Mononuclear cell (primary cell): ENCODE measurements around the gene COL6A5. TPM values are rescaled to one million over a fixed set of nuclear protein-coding genes. Genes with fewer than 3 reads are reported as not detected.
"Not testable (repeated sequence)": the region's sequence is repeated elsewhere in the genome, so short reads cannot be mapped to it uniquely, and the experiment has no call there.

Source experiments
- H3K27me3 ChIP-seq: 2 replicates; pipeline ENCODE4 v1.6.0; 2011; ENCODE audit warnings: low read length, control low read depth; ENCODE audit not compliant: insufficient read depth
- H3K4me1 ChIP-seq: 2 replicates; pipeline ENCODE4 v1.5.1; 2011; ENCODE audit warnings: mild to moderate bottlenecking, low read length, control low read depth; ENCODE audit not compliant: insufficient read depth
- H3K4me3 ChIP-seq: 2 replicates; pipeline ENCODE4 v1.5.1; 2011; ENCODE audit warnings: mild to moderate bottlenecking, low read length, moderate library complexity
- H3K9me3 ChIP-seq: 2 replicates; pipeline ENCODE4 v1.5.1; 2011; ENCODE audit warnings: low read depth, mild to moderate bottlenecking, control low read depth, low read length
- total RNA-seq: library from RNA; depleted of rRNA; stranded (reverse); fragments of >200 nt; gene quantifications from one replicate; pipeline ENCODE4 v1.2.3, GENCODE V29; 2012

Gene COL6A5
- total RNA-seq, 1 donor: not detected

DNA sequence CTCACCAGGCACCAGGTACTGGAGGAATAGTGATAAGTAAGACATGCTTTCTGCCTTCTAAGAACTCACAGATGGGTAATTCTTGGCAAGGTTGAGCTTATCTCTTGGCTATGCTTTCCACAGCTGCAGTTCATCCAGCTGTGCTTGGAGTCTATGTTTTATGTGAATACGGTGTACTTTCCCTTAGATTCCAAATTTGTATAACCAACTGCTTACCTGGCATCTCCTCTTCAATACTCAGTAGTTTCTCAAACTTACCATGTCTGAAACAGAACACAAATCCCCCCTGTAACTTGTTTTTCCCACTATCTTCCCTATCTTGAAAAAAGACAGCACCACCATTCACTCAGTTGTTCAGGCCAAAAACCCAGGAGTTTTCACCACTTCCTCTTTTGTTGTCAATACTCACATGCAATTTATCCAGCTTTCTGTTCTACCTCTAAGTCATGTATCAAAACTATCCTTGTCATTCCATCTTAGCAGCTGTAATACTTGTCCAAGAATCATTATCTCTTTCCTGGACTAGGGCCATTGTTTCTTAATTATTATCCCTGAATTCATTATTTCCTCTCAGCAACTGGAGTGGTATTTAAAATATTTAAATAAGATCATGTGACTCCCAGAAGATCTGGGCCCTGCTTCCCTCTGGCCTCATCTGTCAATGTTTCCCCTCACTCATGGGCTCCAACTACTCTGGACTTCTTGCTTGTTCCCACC lies 32.6 kb downstream of the COL6A5 start:
- Histone ChIP-seq H3K9me3 (no peaks in the 10 kb centered on the region), H3K4me1 (no peaks in the 10 kb centered on the region), H3K4me3 (no peak overlapping the region), H3K27me3 (no peaks in the 10 kb centered on the region)

DNA sequence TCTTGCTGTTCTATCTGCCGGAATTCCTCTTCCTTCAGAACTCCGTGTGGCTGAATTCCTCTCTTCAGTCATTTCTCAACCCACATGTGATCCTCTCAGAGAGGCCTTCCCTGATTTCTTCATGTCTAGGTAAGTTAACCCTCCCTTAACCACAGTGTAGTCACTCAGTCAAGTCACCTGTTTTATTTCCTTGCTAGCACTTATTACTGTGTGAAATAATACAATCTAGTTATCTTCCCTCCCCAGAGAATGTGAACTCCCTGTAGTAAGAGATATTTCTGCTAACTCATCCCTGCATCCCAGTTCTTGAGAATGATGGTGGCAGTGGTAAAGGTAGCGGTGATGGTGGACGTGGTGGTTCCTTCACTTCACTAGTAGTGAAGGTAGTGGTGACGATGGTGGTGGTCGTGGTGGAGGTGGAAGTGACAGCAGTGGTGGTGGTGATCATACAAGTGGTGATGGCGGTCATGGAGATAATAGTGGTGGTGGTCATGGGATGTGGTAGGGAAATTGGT lies 33.3 kb downstream of the COL6A5 start:
- H3K4me1 ChIP-seq: no peaks in the 10 kb centered on the region
- H3K4me3 ChIP-seq: no peak overlapping the region
- no peaks in the 10 kb centered on the region for H3K9me3 ChIP-seq
- no peaks in the 10 kb centered on the region for H3K27me3 ChIP-seq

DNA sequence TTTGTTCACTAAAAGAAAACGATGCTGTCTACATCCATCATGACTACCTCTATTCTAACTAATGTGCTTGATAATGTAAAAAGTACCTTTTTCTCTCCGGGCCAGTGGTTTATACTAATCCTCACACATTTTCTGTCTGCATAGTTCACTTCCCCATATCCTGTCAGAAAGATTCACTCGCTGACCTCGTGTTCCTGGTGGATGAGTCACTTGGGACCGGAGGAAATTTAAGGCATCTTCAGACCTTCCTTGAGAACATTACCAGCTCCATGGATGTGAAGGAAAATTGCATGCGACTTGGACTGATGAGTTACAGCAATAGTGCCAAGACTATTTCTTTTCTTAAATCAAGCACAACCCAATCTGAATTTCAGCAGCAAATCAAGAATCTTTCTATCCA lies 33.8 kb downstream of the COL6A5 start:
- H3K9me3 ChIP-seq: no peaks in the 10 kb centered on the region
- no peaks in the 10 kb centered on the region for H3K27me3 ChIP-seq
- H3K4me1 ChIP-seq: no peaks in the 10 kb centered on the region
- H3K4me3 ChIP-seq: no peak overlapping the region

DNA sequence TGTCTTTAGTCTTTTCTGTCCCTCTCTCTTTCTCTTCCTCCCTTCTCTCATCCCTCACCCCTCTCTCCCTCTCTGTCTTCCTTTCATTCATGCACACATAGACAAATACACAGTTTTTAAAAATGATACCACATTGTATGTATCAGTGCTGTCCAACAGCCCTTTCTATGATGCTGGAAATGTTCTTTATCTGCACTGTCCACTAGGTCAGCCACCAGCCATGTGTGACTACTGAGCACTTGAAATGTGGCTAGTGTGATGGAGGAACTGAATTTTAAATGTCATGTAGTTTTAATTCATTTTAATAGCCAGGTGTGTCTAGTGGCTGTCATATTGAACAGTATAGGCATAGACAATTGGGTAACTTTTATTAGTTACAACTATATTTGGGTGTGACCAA lies 34.9 kb downstream of the COL6A5 start:
- H3K4me3 ChIP-seq: no peak overlapping the region
- no peaks in the 10 kb centered on the region for H3K27me3 ChIP-seq
- no peaks in the 10 kb centered on the region for H3K4me1 ChIP-seq
- H3K9me3 ChIP-seq: no peaks in the 10 kb centered on the region

DNA sequence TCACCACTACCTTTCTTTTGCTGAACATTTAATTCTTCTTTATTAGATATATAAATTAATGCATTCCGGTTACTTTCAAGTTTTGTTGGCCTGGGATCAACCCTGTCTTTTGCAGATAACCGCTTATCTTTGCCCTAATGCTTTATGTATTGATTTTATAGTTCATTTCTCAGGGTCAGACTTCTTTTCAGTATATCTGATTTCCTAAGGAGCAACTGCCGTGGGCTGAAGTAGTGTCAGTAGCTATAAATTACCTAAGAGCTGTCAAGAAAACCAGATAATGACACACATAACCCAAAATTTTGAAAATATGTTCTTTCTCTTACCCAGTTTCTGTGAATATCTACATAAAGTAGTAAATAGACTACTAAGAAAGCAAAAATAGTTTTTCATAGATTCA lies 38.0 kb downstream of the COL6A5 start:
- Histone ChIP-seq H3K9me3 (no peaks in the 10 kb centered on the region), H3K4me1 (no peaks in the 10 kb centered on the region), H3K27me3 (no peaks in the 10 kb centered on the region), H3K4me3 (no peak overlapping the region)

DNA sequence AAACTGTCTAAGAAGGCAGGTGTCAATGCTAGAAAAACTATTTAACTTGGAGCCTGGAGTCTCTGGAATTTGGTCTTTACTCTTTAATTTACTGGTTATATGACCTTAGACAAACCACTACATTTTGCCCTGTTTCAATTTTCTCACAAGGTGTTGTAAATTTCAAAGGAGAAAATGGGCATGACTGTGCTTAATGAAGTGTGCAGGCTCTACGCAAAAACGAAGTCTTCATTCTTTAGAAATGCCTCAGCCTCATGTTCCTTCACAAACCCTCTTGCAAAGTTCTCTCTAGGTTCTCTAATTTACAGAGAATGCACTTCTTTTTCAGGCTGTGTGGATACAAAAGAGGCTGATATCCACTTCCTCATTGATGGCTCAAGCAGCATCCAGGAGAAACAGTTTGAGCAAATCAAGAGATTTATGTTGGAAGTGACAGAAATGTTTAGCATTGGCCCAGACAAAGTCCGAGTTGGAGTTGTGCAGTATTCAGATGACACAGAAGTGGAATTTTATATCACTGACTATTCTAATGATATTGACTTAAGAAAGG lies 39.1 kb downstream of the COL6A5 start:
- Histone ChIP-seq H3K4me3 (no peak overlapping the region), H3K27me3 (no peaks in the 10 kb centered on the region), H3K4me1 (no peaks in the 10 kb centered on the region), H3K9me3 (no peaks in the 10 kb centered on the region)

DNA sequence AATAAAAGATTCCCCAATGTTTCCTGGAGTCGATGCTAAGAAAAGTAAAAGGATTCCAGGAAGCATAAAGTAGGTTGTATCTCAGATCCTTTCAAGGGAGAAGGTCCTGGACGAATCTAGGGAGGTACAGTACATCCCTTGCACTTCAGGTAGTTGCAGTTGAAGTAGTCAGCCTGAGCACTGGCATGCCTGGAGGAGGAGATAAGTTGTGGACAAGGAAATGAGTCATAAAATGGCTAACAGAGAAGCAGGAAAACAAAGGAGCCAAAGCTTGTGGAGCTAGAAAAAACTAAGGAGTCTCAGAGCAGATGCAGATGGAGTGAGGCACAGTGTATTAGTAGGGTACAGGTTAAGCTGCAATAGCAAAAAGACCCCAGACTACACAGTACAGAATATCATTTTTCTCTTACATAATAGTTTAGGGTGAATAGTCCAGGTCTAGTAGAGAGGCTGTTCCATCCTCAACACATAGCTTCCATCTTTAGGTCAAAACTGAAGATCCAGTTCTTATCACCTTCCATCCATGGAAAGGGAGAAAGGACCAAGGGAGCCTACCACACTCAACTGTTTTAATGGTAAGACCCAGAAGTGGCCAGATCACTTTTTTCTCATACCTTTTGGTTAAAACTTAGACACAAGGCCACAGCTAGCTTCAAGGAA lies 41.3 kb downstream of the COL6A5 start:
- H3K27me3 ChIP-seq: no peaks in the 10 kb centered on the region
- no peak overlapping the region for H3K4me3 ChIP-seq
- H3K4me1 ChIP-seq: no peaks in the 10 kb centered on the region
- no peaks in the 10 kb centered on the region for H3K9me3 ChIP-seq

DNA sequence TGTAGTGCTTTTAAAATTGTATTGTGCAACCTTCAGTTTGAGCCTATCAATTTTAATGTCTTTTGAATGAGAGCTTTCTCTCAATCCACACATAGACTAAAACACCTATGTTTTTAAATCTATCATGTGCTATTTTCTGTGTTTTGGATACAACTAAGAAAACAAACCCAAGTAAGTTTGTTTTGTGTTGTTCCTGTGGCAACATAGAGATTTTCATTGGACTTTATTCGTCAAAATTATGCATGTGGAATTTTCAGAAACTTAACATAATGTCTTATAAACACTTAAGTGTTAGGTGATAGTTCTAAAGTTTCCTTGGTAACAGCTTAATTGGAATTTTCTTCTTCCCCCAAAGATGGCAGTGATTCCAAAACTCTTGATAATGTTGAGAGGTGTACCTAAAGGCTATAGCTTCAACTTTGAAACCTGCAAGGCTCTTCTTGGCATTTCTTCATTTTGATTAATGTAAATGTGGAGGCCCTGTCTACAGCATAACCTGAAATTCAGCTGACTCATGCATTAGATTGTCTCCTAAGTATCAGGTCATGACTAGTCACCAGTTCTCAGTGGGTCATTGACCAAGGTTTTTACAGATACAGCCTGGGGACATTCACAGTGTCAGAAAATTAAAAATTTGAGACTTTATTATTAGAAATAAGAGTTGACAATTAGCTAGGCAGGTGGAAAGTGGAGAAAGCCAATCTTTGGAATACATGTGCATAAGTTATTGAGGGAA lies 44.4 kb downstream of the COL6A5 start:
- Histone ChIP-seq H3K4me3 (no peak overlapping the region), H3K9me3 (no peaks in the 10 kb centered on the region), H3K4me1 (no peaks in the 10 kb centered on the region), H3K27me3 (no peaks in the 10 kb centered on the region)

DNA sequence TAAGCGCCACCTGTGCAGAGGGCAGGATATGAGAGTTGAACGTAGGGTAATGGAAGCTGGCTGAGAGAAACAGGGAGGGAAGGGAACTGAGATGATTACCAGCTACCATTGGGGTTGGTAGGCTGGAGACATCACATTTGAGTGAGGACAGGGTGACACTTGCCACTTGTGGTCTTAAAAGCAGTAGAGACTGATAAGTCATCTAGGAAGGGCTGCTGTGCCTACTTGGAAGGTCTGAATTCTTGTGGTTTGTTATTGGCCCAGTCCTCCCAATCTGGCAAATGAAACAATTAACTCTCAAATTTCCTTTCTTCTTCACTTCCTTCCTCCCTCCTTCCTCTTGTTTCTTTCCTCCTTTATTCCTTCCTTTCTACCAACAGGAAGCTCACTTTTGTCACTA lies 46.8 kb downstream of the COL6A5 start:
- no peaks in the 10 kb centered on the region for H3K27me3 ChIP-seq
- no peaks in the 10 kb centered on the region for H3K9me3 ChIP-seq
- H3K4me1 ChIP-seq: no peaks in the 10 kb centered on the region
- no peak overlapping the region for H3K4me3 ChIP-seq

DNA sequence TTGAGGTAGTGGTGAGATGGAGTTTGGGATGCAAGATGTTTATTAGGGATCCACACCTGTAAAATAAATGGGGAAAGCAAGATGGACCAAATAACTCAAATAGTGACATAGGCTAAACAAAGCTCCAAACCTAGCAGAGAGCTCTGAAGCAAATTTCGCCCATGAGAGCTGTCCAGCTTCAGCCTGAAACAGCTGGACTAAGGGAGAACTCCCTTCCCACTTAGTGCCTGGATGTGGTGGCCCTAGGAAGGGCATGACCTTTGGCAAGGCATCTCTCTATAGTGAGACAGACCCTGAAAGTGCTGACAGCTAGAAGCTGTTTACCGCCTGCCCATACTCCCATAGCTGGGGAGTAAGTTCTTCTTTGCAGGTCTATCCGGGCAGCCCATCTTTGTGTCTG lies 48.1 kb downstream of the COL6A5 start:
- no peaks in the 10 kb centered on the region for H3K9me3 ChIP-seq

DNA sequence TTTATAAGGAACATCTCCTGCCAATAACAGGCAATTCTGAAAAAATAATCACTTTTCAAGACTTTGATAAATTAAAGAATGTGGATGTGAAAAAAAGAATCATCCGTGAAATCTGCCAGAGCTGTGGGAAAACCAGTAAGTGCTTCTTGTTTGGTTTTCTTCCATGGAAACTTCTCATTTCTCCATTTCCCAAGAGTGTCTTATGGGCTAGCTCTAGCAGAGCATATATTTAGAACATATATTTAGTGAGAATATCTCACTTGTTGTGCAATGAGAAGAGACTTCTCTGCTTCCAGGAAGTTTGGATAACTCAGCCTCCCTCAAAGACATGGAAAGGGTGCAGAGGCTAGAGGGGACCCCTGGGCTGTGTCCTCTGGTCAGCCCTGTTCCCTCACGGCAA lies 49.9 kb downstream of the COL6A5 start:
- H3K4me3 ChIP-seq: no peak overlapping the region
- no peaks in the 10 kb centered on the region for H3K9me3 ChIP-seq
- H3K27me3 ChIP-seq: no peaks in the 10 kb centered on the region
- no peaks in the 10 kb centered on the region for H3K4me1 ChIP-seq

More for the DNA sequence above, 48.1 kb downstream of the COL6A5 start:
- H3K27me3 ChIP-seq: no peaks in the 10 kb centered on the region
- H3K4me3 ChIP-seq: no peak overlapping the region
- no peaks in the 10 kb centered on the region for H3K4me1 ChIP-seq

DNA sequence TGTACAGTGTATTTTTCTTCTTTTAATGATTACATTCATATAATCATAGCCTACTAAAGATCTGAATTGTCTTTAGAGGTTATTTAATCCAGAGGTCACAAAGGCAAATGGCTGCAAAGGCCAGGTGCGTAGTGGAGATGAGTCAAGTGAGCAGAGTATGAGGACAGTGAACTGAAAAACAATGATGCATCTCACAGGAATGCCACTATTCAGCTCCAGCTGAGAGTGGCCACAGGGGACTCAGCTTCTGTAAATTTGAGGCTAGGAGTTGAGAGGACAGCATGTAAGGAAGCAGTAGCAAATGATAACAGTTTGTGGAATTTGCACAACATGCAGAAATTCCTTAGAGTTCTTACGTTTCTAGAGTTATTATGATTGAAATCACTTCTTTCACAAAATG lies 50.4 kb downstream of the COL6A5 start:
- H3K4me1 ChIP-seq: no peaks in the 10 kb centered on the region
- no peaks in the 10 kb centered on the region for H3K27me3 ChIP-seq
- H3K4me3 ChIP-seq: no peak overlapping the region
- H3K9me3 ChIP-seq: no peaks in the 10 kb centered on the region

DNA sequence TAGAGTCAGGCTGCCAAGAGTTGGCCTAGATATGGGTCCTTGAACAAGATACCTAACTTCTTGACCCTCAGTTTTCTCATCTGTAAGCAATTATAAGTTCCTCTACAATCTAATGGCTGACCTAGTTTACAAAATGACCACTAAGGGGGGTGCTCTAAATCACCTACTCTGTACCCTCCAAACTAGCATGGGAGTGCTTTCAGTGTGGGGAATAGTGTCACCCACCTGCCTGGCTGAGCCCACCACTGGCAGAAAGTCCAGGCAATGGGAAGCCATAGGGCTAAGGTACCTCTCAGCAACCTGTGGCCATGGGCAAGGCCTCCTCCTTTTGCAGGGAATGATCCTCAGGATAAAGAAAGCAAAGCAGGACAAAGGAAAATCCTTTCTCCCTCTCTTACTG lies 58.9 kb downstream of the COL6A5 start:
- no peaks in the 10 kb centered on the region for H3K4me1 ChIP-seq
- H3K27me3 ChIP-seq: no peaks in the 10 kb centered on the region
- no peaks in the 10 kb centered on the region for H3K9me3 ChIP-seq
- H3K4me3 ChIP-seq: no peak overlapping the region

DNA sequence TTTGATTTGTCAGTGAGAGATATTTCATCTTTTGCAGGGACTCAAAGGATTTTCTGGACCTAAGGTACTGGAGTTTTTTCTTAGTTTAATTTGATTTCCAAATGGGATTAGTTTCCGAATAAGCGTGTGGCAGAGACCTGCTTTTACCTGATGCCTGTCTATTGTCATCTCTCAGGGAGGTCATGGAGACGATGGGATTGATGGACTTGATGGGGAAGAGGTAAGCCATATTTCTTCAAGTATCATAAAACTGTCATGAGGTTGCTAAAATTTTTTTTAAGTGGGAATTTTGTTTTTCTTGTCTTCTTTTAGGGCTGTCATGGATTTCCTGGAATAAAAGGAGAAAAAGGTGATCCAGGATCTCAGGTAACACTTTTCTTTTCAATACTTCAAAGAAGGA lies 60.5 kb downstream of the COL6A5 start:
- no peak overlapping the region for H3K4me3 ChIP-seq
- no peaks in the 10 kb centered on the region for H3K27me3 ChIP-seq
- no peaks in the 10 kb centered on the region for H3K9me3 ChIP-seq
- no peaks in the 10 kb centered on the region for H3K4me1 ChIP-seq

DNA sequence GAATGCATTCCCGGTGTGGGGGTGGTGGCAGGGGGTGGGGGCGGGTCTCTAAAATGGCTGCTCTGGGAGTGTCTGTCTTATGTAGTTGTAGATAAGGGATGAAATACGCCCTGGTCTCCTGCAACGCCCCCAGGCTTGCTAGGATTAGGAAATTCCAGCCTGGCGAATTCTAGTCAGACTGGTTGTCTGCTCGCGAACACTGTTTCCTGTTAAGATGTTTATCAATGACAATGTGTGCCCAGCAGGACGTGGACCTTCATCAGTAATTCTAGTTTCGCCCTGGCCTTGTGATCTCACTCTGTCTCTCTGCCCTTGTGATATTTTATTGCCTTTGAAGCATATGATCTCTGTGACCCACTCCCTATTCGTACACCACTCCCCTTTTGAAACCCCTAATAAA lies 62.8 kb downstream of the COL6A5 start:
- H3K4me1 ChIP-seq, H3K9me3 ChIP-seq: not testable (repeated sequence)

More for the DNA sequence above, 62.8 kb downstream of the COL6A5 start:
- not testable (repeated sequence) for H3K4me3 ChIP-seq, H3K27me3 ChIP-seq
